Mononuclear cell (primary cell): ENCODE results near the gene HEG1. TPM values are rescaled to one million over a fixed set of nuclear protein-coding genes. Genes with fewer than 3 reads are reported as not detected.

ENCODE experiments used
- H3K27me3 ChIP-seq: 2 replicates; pipeline ENCODE4 v1.6.0; 2011; ENCODE audit warnings: low read length, control low read depth; ENCODE audit not compliant: insufficient read depth
- H3K4me1 ChIP-seq: 2 replicates; pipeline ENCODE4 v1.5.1; 2011; ENCODE audit warnings: mild to moderate bottlenecking, low read length, control low read depth; ENCODE audit not compliant: insufficient read depth
- H3K4me3 ChIP-seq: 2 replicates; pipeline ENCODE4 v1.5.1; 2011; ENCODE audit warnings: mild to moderate bottlenecking, low read length, moderate library complexity
- H3K9me3 ChIP-seq: 2 replicates; pipeline ENCODE4 v1.5.1; 2011; ENCODE audit warnings: low read depth, mild to moderate bottlenecking, control low read depth, low read length
- total RNA-seq: library from RNA; depleted of rRNA; stranded (reverse); fragments of >200 nt; gene quantifications from one replicate; pipeline ENCODE4 v1.2.3, GENCODE V29; 2012

The HEG1 gene
- total RNA-seq, 1 donor = 11.0 TPM

- no peaks in the 10 kb centered on the region for H3K27me3 ChIP-seq
- H3K4me3 ChIP-seq = no peak overlapping the region
- H3K4me1 ChIP-seq = no peaks in the 10 kb centered on the region
- H3K9me3 ChIP-seq = no peaks in the 10 kb centered on the region
These were observed 104.1 kb downstream of the HEG1 start for GRCh38 chr3:124951511-124952281.

GRCh38 chr3:124950026-124950425 lies 105.8 kb downstream of the HEG1 start:
- Histone ChIP-seq H3K4me3 (no peak overlapping the region), H3K9me3 (no peaks in the 10 kb centered on the region), H3K27me3 (no peaks in the 10 kb centered on the region), H3K4me1 (no peaks in the 10 kb centered on the region)

GRCh38 chr3:124942613-124943012 lies 113.2 kb downstream of the HEG1 start:
- no peaks in the 10 kb centered on the region for H3K4me1 ChIP-seq
- no peaks in the 10 kb centered on the region for H3K9me3 ChIP-seq

GRCh38 chr3:124941771-124942170 lies 114.0 kb downstream of the HEG1 start:
- no peaks in the 10 kb centered on the region for H3K27me3 ChIP-seq
- H3K4me3 ChIP-seq = no peak overlapping the region
- H3K4me1 ChIP-seq = no peaks in the 10 kb centered on the region
- no peaks in the 10 kb centered on the region for H3K9me3 ChIP-seq

More at GRCh38 chr3:124942613-124943012, 113.2 kb downstream of the HEG1 start:
- no peaks in the 10 kb centered on the region for H3K27me3 ChIP-seq
- H3K4me3 ChIP-seq = no peak overlapping the region

- Histone ChIP-seq H3K9me3 (no peaks in the 10 kb centered on the region), H3K4me3 (no peak overlapping the region), H3K4me1 (no peaks in the 10 kb centered on the region), H3K27me3 (no peaks in the 10 kb centered on the region)
These were observed 116.1 kb downstream of the HEG1 start for GRCh38 chr3:124939661-124940060.

GRCh38 chr3:124938896-124939295 lies 116.9 kb downstream of the HEG1 start:
- Histone ChIP-seq H3K27me3 (no peaks in the 10 kb centered on the region), H3K9me3 (no peaks in the 10 kb centered on the region), H3K4me3 (no peak overlapping the region), H3K4me1 (no peaks in the 10 kb centered on the region)

- H3K27me3 ChIP-seq = no peaks in the 10 kb centered on the region
- no peaks in the 10 kb centered on the region for H3K4me1 ChIP-seq
- H3K9me3 ChIP-seq = no peaks in the 10 kb centered on the region
- H3K4me3 ChIP-seq = no peak overlapping the region
These were observed 118.7 kb downstream of the HEG1 start for GRCh38 chr3:124937049-124937448.

GRCh38 chr3:124935794-124936542 lies 119.8 kb downstream of the HEG1 start:
- no peaks in the 10 kb centered on the region for H3K27me3 ChIP-seq
- no peaks in the 10 kb centered on the region for H3K4me1 ChIP-seq
- no peak overlapping the region for H3K4me3 ChIP-seq
- H3K9me3 ChIP-seq = no peaks in the 10 kb centered on the region

GRCh38 chr3:124935264-124935663 lies 120.5 kb downstream of the HEG1 start:
- Histone ChIP-seq H3K4me1 (no peaks in the 10 kb centered on the region), H3K9me3 (no peaks in the 10 kb centered on the region), H3K27me3 (no peaks in the 10 kb centered on the region), H3K4me3 (no peak overlapping the region)

- no peak within 1 kb of the TSS for H3K4me3 ChIP-seq
- no peaks in the 10 kb centered on the region for H3K9me3 ChIP-seq
- H3K4me1 ChIP-seq = no peaks in the 10 kb centered on the region
- no peaks in the 10 kb centered on the region for H3K27me3 ChIP-seq
These were observed 121.2 kb downstream of the HEG1 start, which contains the start of gene MUC13 for GRCh38 chr3:124934577-124934976. MUC13 (minus strand) TSS chr3:124934751; CDS start chr3:124934712, 39 bp downstream.

GRCh38 chr3:124928333-124929202 lies 127.2 kb downstream of the HEG1 start:
- H3K4me1 ChIP-seq = peaks cover 12% of the 10 kb centered on the region
- no peaks in the 10 kb centered on the region for H3K9me3 ChIP-seq
- H3K4me3 ChIP-seq = no peak overlapping the region
- peaks cover 2% of the 10 kb centered on the region for H3K27me3 ChIP-seq

GRCh38 chr3:124927574-124928045 lies 128.2 kb downstream of the HEG1 start:
- H3K9me3 ChIP-seq = no peaks in the 10 kb centered on the region
- peaks cover 12% of the 10 kb centered on the region for H3K4me1 ChIP-seq
- peaks cover 2% of the 10 kb centered on the region for H3K27me3 ChIP-seq
- H3K4me3 ChIP-seq = no peak overlapping the region

- Histone ChIP-seq H3K4me3 (no peak overlapping the region), H3K4me1 (peaks cover 12% of the 10 kb centered on the region), H3K27me3 (peaks cover 2% of the 10 kb centered on the region), H3K9me3 (no peaks in the 10 kb centered on the region)
These were observed 129.2 kb downstream of the HEG1 start for GRCh38 chr3:124926426-124927101.

GRCh38 chr3:124924741-124925140 lies 131.1 kb downstream of the HEG1 start:
- Histone ChIP-seq H3K4me1 (peaks cover 12% of the 10 kb centered on the region), H3K9me3 (no peaks in the 10 kb centered on the region), H3K27me3 (peaks cover 2% of the 10 kb centered on the region), H3K4me3 (no peak overlapping the region)
